GM15510 (cell line): ENCODE data around the gene VWA3A.

Source experiments
- POLR2A ChIP-seq: IDR thresholded peaks from 3 replicates; pipeline ENCODE4 v1.6.1; 2011; ENCODE audit warnings: borderline replicate concordance; ENCODE audit not compliant: insufficient read length; ENCODE audit errors: extremely low read depth

The VWA3A gene

GRCh38 chr16:22123146-22123545 lies 30.8 kb downstream of the VWA3A start:
- TF ChIP-seq POLR2A = no peak

DNA sequence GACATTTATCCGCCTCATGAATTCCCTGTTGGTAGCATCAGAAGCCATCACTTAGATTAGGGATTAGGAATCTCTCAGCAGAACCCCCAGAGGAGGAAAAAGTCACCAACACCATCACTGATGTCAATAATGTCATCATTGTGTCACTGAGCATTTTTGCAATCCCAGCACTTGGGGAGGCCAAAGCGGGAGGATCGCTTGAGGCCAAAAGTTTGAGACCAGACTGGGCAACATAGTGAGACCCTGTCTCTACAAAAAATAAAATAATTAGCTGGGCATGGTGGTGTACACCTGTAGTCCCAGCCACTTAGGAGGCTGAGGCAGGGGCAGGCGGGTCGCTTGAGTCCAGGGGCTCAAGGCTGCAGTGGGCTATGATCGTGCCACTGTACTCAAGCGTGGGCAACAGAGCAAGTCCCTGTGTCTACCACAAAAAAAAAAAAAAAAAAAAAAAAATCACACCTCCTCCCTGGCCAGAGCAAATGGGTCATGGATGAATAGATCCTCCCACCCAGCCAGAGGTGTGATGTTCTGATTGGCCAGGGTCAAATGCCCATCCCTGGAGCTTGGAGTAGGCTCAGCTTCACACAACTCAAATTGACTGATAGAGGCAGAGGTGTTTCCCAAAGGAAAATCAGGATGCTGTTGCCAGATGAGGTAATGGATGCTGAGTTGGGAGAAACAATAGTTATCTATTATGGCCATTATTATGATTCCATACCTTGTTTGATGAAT lies 31.6 kb downstream of the VWA3A start:
- no peak for TF ChIP-seq POLR2A

DNA sequence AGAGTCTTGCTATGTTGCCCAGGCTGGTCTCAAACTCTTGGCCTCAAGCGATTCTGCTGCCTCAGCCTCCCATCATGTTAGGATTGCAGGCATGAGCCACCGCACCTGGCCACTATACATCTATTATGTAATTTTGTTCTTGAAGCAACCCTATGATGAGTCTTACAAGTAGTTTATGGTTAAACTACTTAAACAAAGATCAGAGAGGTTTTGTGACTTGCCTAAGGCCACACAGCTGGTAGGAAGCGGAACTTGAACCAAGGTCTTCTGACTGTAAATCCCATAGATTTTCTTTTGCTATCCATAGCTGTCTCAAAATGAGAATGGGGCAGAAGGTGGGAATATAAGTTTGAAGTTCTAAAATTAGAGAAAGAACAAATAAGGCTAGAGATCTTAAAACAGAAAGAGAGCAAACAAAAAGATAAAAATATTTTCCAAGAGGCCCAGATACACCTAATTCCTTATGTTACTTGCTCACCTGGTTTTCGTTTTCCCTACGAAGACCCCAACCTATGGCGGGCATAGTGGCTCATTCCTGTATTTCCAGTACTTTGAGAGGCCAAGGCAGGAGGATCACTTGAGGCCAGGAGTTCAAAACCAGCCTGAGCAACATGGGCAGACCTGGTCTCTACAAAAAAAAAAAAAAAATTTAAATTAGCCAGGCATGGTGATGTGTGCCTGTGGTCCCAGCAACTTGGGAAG lies 32.4 kb downstream of the VWA3A start:
- no peak for TF ChIP-seq POLR2A

- no peak for TF ChIP-seq POLR2A
These were observed 33.8 kb downstream of the VWA3A start for GRCh38 chr16:22126037-22126558.

DNA sequence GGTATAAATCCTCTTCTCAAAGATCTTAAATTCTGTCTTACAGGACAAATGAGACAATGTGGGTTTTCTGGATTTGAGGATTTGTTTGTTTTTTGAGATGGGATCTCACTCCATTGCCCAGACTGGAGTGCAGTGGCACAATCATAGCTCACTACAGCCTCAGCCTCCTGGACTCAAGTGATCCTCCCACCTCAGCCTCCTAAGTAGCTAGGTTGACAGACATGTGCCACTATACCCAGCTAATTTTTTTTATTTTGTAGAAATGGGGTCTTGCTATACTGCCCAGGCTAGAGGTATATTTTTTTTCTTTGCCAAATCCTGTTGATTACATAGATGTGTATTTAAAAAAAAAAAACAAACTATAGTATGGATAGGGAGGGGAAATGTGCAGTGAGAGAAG lies 38.2 kb downstream of the VWA3A start:
- TF ChIP-seq POLR2A = no peak

GRCh38 chr16:22132801-22133200 lies 40.5 kb downstream of the VWA3A start:
- TF ChIP-seq POLR2A = no peak

DNA sequence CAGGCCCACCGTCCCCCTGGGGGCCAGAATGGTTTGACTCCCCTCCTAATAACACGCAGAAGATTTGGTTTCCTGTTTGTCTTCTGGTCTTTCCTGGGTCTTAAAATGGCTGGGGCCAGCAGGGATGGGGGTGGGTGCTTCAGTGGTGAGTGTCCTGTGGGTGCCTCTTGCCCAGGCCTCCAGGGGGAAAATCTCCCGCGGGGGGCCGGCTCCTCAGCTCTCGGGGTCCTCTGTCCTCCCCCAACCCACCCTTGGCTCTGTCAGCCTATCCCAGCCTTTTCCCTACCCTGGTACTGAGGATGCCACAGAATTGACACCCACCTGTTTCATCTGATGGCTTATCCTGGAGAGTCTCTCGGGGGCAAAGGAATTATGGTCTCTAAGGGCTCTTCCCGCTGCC lies 46.1 kb downstream of the VWA3A start:
- TF ChIP-seq POLR2A = no peak

DNA sequence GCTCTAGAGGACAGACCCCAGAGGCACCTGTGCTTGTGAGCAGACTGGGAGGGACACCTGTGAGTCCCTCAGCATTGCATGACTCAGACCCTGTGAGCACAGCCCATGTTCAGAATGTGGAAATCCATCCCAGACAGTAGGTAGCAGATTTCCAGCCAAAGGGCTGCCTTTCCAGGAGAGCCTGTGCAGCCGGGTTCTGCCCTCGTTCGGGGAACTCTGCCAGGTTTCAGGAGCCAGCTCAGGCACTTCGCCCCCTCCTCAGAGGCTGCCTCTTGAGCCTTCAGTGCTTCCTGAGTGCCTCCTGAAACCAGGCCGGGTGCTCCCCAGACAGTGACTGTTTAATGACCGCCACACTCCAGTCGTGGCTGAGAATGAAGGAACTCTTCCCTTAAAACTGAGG lies 46.7 kb downstream of the VWA3A start:
- TF ChIP-seq POLR2A = no peak

DNA sequence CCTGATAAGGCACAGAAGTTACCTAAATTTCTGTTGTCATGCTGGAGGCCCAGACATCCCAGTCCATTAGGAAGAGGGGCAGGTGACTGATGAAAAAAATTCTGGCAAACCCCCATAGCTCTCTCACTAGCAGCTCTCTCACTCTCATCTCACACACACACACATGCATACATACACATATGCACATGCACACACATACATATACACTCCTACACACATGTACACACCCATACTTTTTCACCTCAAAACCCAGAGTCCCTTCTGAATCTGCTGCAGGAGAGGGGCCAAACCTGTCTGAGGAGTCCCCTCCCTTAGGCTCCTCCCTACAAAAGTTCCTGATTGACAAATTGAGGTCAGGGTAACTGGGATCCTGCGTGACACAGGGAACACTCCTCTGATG lies 47.4 kb downstream of the VWA3A start:
- TF ChIP-seq POLR2A = no peak

- TF ChIP-seq POLR2A = no peak
These were observed 49.4 kb downstream of the VWA3A start for GRCh38 chr16:22141767-22142166.

- TF ChIP-seq POLR2A = no peak
These were observed 52.2 kb downstream of the VWA3A start for GRCh38 chr16:22144520-22144919.

GRCh38 chr16:22147853-22148252 lies 55.5 kb downstream of the VWA3A start:
- no peak for TF ChIP-seq POLR2A

DNA sequence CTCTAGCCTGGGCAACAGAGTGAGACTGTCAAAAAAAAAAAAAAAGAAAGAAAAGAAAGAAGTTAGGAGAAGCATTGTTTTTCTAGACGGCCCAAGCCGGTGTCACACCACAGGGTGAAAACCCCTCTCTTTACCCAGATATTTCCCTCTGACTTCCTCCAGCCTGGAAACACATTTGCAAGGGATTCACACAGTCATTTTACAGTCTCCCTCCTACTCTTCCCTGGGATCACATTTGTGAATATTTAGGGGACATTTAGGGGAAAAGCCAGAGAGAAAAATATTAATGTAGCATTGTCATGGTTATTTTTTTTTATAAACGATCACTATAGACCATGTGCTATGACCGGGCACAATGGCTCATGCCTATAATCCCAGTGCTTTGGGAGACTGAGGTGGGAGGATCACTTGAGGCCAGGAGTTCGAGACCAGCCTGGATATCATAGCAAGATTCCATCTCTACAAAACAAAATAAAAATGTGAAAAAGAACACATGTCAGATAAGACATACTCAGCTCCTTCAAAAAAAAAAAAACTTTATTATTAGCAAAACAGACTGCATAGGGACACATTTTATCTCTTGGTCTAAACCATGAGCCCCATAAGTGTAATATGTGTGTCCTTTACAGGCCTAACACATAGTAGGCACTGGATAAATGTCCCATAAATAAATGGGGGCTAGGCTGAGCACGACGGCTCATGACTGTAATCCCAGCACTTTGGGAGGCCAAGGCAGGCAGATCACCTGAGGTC lies 59.1 kb downstream of the VWA3A start:
- TF ChIP-seq POLR2A = no peak

- no peak for TF ChIP-seq POLR2A
These were observed 60.0 kb downstream of the VWA3A start for GRCh38 chr16:22152316-22152715.

DNA sequence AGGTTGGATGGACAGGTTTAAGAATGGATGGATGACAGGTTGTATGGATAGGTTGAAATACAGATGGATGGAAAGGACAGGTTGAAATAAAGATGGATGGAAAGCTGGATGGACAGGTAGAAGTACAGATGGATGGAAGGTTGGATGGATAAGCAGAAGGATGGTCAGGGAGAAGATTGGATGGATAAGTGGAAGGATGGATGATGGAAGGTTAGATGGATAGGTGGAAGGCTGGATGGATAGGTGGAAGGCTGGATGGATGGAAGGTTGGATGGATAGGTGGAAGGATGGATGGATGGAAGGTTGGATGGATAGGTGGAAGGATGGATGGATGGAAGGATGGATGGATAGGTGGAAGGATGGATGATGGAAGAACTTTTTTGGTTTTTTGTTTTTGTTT lies 69.1 kb downstream of the VWA3A start:
- TF ChIP-seq POLR2A = no peak
